Peyer's patch (tissue), 4 donors: Measurements from ENCODE around the gene GABRR1.

ENCODE experiments used
- CTCF ChIP-seq, 6 experiments: fragments of 450-650 bp in 4 of 6; fragments of 200-600 bp in 2 of 6; sonication (generic) in 1 of 6; IDR thresholded peaks; one replicate each; pipeline ENCODE4 v1.5.1; 2017 to 2019; ENCODE audit warnings: antibody characterized with exemption in 6 of 6, mild to moderate bottlenecking in 3 of 6, moderate library complexity in 1 of 6
- POLR2A ChIP-seq, 2 donors: fragments of 450-650 bp; IDR thresholded peaks; one replicate each; pipeline ENCODE4 v1.5.1; 2017; ENCODE audit warnings: antibody characterized with exemption in 2 of 2, mild to moderate bottlenecking in 2 of 2, moderate library complexity in 2 of 2

DNA sequence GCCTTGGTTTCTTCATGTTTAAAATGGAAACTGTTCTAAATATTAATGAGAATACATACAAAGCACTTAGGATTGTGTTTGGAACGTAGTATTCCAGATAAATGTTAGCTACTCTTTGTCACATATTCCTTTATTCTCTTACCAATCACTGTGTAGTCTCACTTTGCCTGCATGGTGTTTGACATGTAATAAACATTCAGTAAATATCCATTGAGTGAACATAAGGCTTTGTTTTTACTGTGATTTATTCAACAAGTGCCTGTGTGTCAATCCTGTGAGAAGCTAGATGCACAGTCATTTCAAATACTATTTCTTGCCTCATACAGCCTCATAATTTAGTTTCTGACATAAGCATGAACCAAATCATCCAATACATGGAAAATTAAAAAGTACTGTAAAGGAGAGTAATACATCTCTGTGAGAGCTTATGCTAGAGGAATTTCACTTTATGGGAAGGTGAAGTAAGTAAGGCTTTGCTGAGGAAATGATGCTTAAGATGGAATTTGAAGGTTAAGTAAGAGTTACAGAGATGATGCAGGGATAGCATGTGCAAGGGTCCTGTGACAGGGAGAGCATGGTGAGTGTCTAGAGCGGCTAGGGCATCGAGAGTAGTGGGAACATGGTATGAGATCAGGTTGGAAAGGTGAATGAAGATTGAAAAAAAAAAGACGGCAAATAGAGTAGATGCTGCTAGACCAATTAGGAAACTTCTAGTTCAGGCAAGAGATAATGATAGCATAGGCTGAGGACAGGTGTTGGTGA lies 56.6 kb downstream of the GABRR1 start:
- TF ChIP-seq POLR2A (IDR thresholded peaks at IDR 0.05), result no peak
- TF ChIP-seq CTCF (IDR thresholded peaks at IDR 0.05), result no peak
